Measurements from ENCODE around the gene CEP152. TPM values are rescaled to one million over a fixed set of nuclear protein-coding genes. Genes with fewer than 3 reads are reported as not detected.

The CEP152 gene
- total RNA-seq, 1 experiment from 2014 or later: 34.5 TPM

DNA sequence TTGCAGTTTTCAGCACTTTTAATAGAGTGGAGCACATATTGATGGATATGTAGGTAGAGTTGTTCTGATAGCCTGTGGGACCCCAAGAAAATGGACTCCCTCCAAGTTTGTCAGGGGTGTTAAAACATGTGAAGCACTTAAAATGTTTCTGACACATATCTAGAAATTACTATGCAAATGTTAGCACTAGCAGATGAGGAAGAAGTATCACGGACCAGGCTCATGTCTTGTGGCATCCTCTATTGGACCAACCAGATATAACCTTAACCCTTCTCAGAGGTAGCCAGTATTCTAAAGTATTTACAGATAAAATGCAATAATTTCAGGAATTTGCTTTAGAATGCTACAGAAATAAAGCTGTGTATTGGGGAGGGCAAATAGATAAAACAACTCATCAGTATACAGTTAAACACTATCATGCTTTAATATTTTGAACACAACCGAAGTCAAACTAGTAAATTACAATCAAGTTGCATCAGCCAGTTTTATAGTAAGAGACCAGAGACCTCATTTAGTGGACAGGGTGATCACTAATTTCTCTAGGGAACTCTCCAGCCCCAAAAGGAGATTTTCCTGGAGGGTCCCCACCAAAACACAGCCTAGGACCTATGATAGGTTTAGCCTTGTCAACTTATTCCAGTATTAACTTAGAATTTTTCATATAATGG is 108.2 kb downstream of the CEP152 start:
- no peak for DNase-seq (ENCODE audit: low read depth)

DNA sequence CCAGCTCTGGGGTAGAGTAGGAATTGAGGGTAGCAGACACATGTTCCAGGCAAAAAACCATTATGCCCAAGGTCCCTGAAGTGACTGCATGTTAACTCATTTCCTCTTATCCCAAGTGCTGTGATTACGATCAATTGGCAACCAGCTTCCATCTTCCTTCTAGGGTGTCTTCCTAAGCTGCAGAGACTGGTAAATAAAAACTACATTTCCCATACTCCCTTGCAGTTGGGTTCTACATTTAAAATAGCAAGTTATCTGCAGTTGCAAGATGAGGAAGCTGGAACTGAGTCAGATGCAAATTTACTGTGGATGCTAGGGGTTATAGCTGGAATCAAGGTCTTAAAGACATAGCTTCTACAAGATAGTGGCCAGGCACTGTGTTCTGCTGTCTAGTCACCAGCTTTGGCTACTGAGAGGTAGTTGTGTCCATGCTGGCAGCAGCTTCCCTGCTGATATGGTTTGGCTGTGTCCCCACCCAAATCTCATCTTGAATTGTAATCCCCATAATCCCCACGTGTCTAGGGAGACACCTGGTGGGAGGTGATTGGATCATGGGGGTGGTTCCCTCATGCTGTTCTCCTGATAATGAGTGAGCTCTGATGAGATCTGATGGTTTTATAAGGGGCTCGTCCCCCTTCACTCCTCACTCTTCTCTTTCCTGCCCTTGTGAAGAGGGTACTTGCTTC is 114.1 kb downstream of the CEP152 start:
- DNase-seq (ENCODE audit: low read depth): peak; percentile 74

DNA sequence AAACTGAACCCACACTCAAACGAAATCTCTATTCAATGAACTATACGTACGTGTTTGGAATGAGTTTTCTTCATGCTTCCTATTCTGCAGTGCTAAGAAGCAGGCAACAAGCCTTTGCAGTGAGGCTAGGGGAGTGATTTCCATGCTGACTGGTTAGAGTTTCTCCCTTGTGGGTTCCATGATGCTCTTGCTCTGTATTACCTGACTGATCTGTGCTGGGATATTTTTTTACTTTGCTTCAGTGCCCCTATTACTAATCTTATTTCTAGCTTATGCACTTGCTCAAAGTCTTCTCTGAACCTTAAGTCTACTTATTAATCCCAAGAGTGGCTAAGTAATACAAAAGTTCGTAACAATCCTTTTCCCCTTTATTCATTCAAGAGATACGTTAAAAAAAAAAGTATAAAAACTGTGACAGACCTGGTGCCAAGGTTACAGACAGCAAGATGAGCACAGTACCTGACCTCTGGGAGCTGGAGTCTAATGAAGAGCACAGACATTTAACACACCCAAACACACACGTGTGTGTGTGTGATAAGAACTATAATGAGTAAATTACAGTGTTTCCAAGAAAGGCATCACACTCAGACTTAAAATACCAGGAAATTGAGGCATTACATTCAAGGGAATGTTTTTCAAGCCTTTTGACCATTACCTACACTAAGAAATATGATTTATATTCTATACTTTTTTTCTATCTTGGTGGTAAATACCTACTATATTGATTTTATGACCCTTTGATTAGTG is 114.9 kb downstream of the CEP152 start:
- no peak for DNase-seq (ENCODE audit: low read depth)

DNA sequence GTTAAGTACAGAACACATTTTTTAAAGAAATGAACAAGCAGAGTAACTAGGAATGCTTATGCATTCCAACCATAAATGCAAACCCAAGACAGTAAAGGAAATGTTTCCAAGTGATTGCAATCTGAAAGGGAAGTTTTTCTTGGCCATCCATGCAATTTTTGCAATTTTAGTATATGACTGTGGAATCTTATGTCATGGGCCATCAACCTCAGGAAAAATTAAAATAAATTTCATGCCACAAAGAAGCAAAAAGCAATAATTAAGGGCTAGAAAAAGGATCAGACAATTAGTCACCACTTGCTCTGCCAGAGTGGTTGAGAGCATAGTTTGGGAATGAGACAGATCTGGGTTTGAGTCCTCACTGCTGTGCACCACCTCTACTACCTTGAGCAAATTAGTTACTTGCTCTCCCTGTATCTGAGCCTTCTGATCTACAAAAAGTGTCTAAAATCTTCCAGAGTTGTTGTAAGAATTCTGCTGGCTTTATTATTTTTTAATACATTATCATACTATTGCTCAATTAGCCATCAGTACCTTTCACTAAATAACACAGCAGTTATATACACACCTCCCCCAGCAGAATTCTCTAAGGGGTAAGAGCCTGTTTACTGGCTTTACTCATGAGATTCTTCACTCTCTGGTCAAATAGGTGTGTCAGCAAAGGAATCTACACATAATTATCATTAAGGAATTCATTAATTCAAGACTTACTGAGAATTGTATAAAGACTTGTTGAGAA is 115.6 kb downstream of the CEP152 start:
- peak; percentile 87 for DNase-seq (ENCODE audit: low read depth)

DNA sequence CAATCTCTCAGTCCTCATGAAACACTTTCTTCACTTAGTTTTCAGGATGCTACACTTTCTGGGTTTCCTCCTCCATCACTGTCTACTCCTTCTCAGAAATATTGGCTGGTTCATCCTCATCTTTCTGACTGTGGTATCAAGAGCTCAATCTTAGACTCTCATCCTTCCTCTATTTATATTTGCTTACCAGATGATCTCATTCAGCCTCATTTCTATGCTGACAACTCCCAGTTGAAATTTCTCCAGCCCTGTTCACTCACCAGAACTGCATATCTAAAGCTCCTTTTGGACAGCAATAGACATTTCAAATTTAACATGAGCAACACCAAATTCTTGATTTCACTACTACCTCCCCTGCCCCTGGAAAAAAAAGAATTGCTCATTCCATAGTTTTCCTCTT is 117.4 kb downstream of the CEP152 start:
- DNase-seq (ENCODE audit: low read depth): peak; percentile 44

DNA sequence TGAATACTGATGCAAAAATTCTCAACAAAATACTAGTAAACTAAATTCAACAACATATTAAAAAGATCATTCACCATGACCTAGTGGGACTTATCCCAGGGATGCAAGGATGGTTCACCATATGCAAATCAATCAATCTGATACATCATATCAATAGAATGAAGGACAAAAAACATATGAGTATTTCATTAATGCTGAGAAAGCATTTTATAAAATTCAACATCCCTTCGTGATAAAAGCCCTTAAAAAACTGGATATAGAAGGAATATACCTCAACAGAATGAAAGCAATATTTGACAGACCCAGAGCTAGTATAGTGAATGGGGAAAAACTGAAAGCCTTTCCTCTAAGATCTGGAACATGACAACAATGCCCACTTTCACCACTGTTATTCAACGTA is 122.4 kb downstream of the CEP152 start:
- no peak for DNase-seq (ENCODE audit: low read depth)

Other genes starting within 250 kb of the CEP152 start
- 194 and 208 TPM in 2 replicates for gene FBN1, start 165.4 kb downstream of the CEP152 start, total RNA-seq (2014; rRNA removed; shearing (Covaris generic))
- gene EID1, start 67.1 kb upstream of the CEP152 start, total RNA-seq (2014; rRNA removed; shearing (Covaris generic)): 414 and 460 TPM in 2 replicates
- gene SHC4, start 152.8 kb upstream of the CEP152 start, total RNA-seq (2014; rRNA removed; shearing (Covaris generic)): 1.2 and 1.9 TPM in 2 replicates
- gene SECISBP2L, start 235.4 kb upstream of the CEP152 start, total RNA-seq (2014; rRNA removed; shearing (Covaris generic)): 22.4 and 30.4 TPM in 2 replicates